Ishikawa (cell line): ENCODE measurements around the gene ILK.

ENCODE experiments used
- CEBPB ChIP-seq: IDR thresholded peaks from 2 replicates; pipeline ENCODE4 v1.6.1; 2012
- CREB1 ChIP-seq: IDR thresholded peaks from 2 replicates; pipeline ENCODE4 v1.6.1; 2012; ENCODE audit warnings: low read depth
- EGR1 ChIP-seq: IDR thresholded peaks from 2 replicates; pipeline ENCODE4 v1.6.1; 2012
- EP300 ChIP-seq: IDR thresholded peaks from 2 replicates; pipeline ENCODE4 v1.6.1; 2012; ENCODE audit warnings: borderline replicate concordance
- FOXM1 ChIP-seq: IDR thresholded peaks from 2 replicates; pipeline ENCODE4 v1.6.1; 2012; ENCODE audit warnings: low read depth, borderline replicate concordance
- MAX ChIP-seq: IDR thresholded peaks from 2 replicates; pipeline ENCODE4 v1.6.1; 2012
- NFIC ChIP-seq: IDR thresholded peaks from 2 replicates; pipeline ENCODE4 v1.6.1; 2012
- RAD21 ChIP-seq: IDR thresholded peaks from 2 replicates; pipeline ENCODE4 v1.6.1; 2012; ENCODE audit warnings: low read depth
- REST ChIP-seq: IDR thresholded peaks from 2 replicates; pipeline ENCODE4 v1.6.1; 2012; ENCODE audit warnings: low read depth, mild to moderate bottlenecking
- TAF1 ChIP-seq: IDR thresholded peaks from 2 replicates; pipeline ENCODE4 v1.6.1; 2012; ENCODE audit warnings: low read depth, mild to moderate bottlenecking
- TCF12 ChIP-seq: IDR thresholded peaks from 2 replicates; pipeline ENCODE4 v1.6.1; 2012; ENCODE audit warnings: low read depth
- TEAD4 ChIP-seq: IDR thresholded peaks from 2 replicates; pipeline ENCODE4 v1.6.1; 2012
- USF1 ChIP-seq: IDR thresholded peaks from 2 replicates; pipeline ENCODE4 v1.6.1; 2012
- YY1 ChIP-seq: IDR thresholded peaks from 2 replicates; pipeline ENCODE4 v1.6.1; 2012; ENCODE audit warnings: low read depth
- ZBTB7A ChIP-seq: IDR thresholded peaks from 2 replicates; pipeline ENCODE4 v1.6.1; 2012; ENCODE audit warnings: low read depth

Gene ILK

GRCh38 chr11:6604081-6604626, 580 bp downstream of the ILK start:
- TF ChIP-seq CEBPB = no peak
- no peak for TF ChIP-seq EP300
- no peak for TF ChIP-seq TCF12
- 0 out of 2 replicates have a peak, but pooled peaks have one; percentile 10 for TF ChIP-seq YY1
- no peak; the same call in 1 of the 2 replicates for TF ChIP-seq ZBTB7A
- no peak for TF ChIP-seq RAD21

- TF ChIP-seq USF1 = no peak
- no peak for TF ChIP-seq RAD21
- no peak for TF ChIP-seq MAX
- TF ChIP-seq TCF12 = no peak
- TF ChIP-seq EGR1 = no peak
- no peak for TF ChIP-seq REST
- no peak for TF ChIP-seq FOXM1
- TF ChIP-seq TEAD4 = no peak
- no peak for TF ChIP-seq CEBPB
- TF ChIP-seq YY1 = no peak
- TF ChIP-seq ZBTB7A = no peak
- no peak for TF ChIP-seq NFIC
- TF ChIP-seq CREB1 = no peak
- no peak for TF ChIP-seq EP300
- TF ChIP-seq TAF1 = no peak
Observed at GRCh38 chr11:6604790-6605189, 1.2 kb downstream of the ILK start.

GRCh38 chr11:6606471-6607189, 3.1 kb downstream of the ILK start:
- TF ChIP-seq FOXM1 = no peak
- peak; percentile 62 for TF ChIP-seq TEAD4
- TF ChIP-seq REST = peak; percentile 7; the same call in 1 of the 2 replicates
- 0 out of 2 replicates have a peak, but pooled peaks have one; percentile 15 for TF ChIP-seq EP300

GRCh38 chr11:6607190-6607795, 3.7 kb downstream of the ILK start:
- no peak for TF ChIP-seq ZBTB7A
- no peak for TF ChIP-seq YY1
- TF ChIP-seq RAD21 = no peak
- TF ChIP-seq TEAD4 = no peak
- no peak for TF ChIP-seq USF1
- no peak for TF ChIP-seq CEBPB
- no peak for TF ChIP-seq REST
- no peak for TF ChIP-seq NFIC
- no peak for TF ChIP-seq EGR1
- no peak for TF ChIP-seq MAX
- no peak for TF ChIP-seq TCF12
- no peak for TF ChIP-seq EP300
- TF ChIP-seq TAF1 = no peak
- no peak for TF ChIP-seq CREB1
- TF ChIP-seq FOXM1 = no peak
